Astrocyte of the spinal cord (primary cell): Measurements from ENCODE around the gene IRX3.

Experiments used
- DNase-seq: peaks from one replicate; pipeline ENCODE4 v3.0.0; 2011; ENCODE audit warnings: low read depth, low spot score
- H3K4me3 ChIP-seq: 2 replicates; pipeline ENCODE4 v1.5.1; 2011; ENCODE audit warnings: low read depth, mild to moderate bottlenecking, low read length, moderate library complexity
- in situ Hi-C: cut with HindIII; loops from 2 replicates; pipeline ENCODE4 v1.10.0; 2017; ENCODE audit warnings: low sequenced_read_pairs
- TF ChIP-seq, protein P1 (sequence below): IDR thresholded peaks from 2 replicates; pipeline ENCODE4 v1.5.1; 2012; ENCODE audit warnings: low read depth, mild to moderate bottlenecking, low read length, inconsistent platforms

The IRX3 gene

DNA sequence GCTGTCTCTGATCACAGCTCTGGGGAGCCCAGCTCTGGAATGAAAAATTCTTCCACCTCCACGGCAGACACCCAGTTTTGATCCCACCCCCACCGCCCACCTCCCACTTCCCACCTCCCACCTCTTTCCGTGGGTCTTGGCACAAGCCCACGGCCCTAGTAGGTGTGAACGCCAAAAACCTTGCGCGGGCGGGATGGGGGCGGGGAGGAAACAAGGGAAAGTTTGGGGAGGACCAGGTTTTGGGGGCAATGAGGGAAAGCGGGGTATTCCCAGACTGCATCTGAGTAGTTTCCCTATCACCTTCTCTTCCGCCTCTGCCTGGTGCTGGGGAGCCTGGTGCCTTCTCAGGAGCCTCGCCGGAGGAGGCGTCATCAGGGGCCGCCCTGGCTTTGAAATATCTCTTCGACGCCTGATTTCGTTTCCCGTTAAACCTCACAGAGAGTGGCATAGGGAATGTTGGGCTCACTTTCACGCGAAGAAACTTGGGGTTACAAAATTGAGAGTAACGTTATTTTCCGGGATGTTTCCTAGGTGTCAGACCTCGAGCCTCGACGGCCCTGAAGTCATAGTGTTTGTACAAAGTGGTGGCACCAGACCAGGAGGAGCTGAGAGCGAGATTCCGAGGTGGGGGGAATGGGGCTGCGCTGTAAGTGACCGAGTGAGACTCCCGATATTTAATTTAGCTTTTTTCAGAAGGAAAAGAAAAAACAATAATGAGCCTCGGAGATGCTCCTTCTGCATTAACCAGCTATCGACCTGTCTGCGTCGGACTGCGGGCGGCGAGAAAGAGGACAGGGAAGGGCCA, 1.6 kb upstream of the IRX3 start:
- no peak for DNase-seq
- TF ChIP-seq, protein P1, sequence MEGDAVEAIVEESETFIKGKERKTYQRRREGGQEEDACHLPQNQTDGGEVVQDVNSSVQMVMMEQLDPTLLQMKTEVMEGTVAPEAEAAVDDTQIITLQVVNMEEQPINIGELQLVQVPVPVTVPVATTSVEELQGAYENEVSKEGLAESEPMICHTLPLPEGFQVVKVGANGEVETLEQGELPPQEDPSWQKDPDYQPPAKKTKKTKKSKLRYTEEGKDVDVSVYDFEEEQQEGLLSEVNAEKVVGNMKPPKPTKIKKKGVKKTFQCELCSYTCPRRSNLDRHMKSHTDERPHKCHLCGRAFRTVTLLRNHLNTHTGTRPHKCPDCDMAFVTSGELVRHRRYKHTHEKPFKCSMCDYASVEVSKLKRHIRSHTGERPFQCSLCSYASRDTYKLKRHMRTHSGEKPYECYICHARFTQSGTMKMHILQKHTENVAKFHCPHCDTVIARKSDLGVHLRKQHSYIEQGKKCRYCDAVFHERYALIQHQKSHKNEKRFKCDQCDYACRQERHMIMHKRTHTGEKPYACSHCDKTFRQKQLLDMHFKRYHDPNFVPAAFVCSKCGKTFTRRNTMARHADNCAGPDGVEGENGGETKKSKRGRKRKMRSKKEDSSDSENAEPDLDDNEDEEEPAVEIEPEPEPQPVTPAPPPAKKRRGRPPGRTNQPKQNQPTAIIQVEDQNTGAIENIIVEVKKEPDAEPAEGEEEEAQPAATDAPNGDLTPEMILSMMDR = no peak
- H3K4me3 ChIP-seq = no peak overlapping the region
- in situ Hi-C loops = loop anchor here (25.0 kb wide), 1 partner anchor 649 kb away; the partner anchor contains the start of gene IRX5

DNA sequence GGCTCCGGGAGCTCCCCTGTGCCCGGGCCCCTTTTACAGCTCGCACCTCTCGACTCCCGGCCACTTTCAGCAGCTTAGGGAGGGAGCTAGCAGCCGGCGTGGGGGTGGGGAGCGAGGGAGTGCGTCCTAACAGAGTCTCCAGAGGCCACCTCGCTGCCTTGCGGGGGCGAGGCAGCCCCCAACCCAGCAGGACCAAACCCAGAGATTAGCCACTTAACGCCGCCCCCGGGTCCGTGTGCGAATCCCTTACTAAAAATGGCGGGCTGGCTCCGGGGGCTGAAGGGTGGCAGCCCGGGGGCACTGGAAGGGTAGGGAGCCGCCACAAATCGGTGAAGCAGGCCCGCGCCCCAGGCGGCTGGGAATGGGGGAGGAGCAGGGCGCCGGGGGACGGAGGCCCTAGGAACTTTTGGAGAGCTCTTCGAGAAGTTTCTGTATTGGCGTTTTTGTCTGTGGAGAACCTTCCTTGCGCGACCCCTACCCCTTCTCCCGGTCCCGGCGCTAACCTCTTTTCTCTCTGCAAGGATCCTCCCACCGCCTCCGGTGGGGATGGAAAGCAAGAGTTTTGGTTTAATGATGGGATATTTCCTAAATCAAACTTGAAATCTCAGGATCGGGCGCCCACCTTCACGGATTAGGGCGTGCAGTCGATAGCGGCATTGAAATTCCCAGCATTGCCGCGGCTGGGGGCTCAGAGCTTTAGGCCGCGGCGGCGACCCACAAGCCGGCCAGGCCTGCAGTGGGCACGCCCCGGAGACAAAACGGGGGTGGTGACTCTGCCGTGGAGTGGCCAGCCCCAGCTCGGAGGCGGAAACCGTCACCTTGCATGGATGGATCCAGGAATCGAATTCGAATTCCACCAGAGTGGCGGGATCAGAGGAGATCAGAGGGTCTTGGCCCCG, 793 bp upstream of the IRX3 start:
- in situ Hi-C loops = loop anchor here (25.0 kb wide), 1 partner anchor 650 kb away; the partner anchor contains the start of gene IRX5
- DNase-seq = peak; percentile 5
- peak overlapping the region; percentile 64 for H3K4me3 ChIP-seq
- TF ChIP-seq, protein P1 = no peak

DNA sequence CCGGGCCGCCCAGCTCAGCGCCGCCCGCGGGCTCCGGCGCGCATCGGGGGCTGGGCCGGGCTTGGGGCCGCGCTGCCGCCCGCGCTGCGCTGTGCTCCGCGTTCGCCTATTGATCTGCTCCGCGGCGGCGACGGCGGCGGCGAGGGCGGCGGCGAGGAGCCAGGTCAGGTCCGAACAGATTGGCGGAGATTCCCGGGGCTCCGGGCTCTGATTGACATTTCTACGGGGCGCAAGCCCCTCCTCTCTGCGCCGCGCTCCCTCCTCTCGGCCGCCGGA, 559 bp downstream of the IRX3 start:
- in situ Hi-C loops = loop anchor here (25.0 kb wide), 1 partner anchor 651 kb away; the partner anchor contains the start of gene IRX5
- peak overlapping the region; percentile 64 for H3K4me3 ChIP-seq
- TF ChIP-seq, protein P1 = no peak
- no peak for DNase-seq

DNA sequence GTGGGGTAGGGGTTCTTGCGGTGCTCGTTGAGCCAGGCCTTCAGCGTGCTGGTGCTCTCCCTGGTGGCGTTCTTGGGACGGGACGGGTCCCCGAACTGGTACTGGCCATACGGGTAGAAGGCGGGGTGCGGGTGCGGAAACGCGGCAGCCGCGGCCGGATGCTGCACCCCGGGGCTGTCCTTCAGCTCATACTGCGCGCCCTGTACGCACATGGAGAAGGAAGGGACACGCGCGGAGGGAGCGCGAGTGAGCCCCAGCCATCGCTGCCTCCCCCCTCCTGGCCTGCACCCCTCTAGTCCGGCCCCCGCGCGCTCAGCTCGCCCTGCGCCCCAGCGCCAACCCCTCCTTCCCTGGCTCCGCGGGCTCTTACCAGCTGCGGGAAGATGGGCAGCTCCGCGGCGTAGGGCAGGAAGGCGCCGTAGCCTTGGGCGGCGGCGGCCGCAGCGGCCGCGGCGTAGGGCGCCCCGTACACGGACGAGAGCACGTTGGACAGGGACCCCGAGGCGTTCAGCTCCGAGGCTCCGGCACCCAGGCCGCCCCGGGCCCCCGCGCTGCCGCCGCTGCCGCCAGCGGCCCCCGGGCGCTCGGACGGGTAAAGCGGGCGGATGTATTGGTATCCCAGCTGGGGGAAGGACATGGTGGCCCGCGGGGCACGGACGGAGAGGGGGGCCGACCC, 1.0 kb downstream of the IRX3 start:
- in situ Hi-C loops = loop anchor here (25.0 kb wide), 1 partner anchor 652 kb away; the partner anchor contains the start of gene IRX5
- TF ChIP-seq, protein P1 = peak; percentile 22
- peak; percentile 52 for DNase-seq
- H3K4me3 ChIP-seq = peak overlapping the region; percentile 64

DNA sequence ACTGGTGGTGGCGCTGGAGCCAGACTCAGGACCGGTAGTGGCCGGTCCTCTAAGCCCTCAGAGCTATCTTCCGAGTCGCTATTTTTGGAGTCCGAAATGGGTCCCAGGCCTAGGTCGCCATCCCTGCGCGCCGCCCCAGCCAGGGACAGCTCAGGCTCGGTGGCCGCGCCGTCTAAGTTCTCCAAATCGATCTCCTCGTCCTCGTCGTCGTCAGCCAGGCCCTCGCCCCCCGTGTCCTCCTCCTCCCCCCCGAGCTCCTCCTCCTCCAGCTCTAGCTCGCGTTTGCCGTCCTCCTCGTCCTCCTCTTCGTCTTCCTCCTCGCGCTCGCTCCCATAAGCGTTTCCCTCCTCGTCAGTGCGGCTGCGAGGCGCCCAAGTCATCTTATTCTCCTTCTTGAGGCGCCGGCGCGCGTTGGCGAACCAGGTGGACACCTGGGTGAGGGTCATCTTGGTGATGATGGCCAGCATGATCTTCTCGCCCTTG, 1.6 kb downstream of the IRX3 start:
- in situ Hi-C loops = loop anchor here (25.0 kb wide), 1 partner anchor 652 kb away; the partner anchor contains the start of gene IRX5
- TF ChIP-seq, protein P1 = no peak
- peak overlapping the region; percentile 64 for H3K4me3 ChIP-seq
- DNase-seq = peak; percentile 37

DNA sequence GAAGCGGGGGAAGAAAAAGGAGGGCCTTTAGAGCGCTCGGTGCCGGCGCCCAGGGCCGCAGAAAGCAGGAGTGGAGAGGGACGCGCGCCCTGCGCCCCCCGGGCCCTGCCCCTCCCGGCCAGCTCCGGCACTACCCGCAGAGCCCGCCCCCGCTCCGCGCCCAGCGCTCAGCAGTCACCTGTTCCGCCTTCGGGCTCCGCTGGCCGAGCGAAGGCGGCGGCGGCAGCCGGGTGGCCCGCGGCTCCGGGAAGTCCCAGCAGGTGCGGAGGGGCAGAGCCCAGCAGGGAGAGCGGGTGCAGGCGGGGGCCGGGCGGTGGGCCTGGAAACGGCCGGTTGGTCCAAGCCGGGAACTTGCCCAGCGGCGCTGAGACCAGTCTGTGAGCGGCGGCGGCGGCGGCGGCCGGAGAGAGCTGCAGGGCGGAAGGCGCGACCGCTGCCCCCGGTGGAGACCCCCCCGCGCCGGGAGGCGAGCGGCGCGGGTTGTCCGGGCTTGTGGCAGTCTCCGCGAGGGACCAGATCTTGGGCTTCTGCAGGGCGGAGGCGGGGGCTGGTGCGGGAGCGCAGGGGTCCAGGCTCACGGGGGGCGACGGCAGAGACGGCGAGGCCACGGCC, 2.2 kb downstream of the IRX3 start:
- TF ChIP-seq, protein P1 = no peak
- in situ Hi-C loops = loop anchor here (25.0 kb wide), 1 partner anchor 653 kb away; the partner anchor contains the start of gene IRX5
- peak; percentile 6 for DNase-seq
- H3K4me3 ChIP-seq = peak overlapping the region; percentile 64
